H1 (cell line): ENCODE measurements around the gene GFY. TPM values are rescaled to one million over a fixed set of nuclear protein-coding genes. Genes with fewer than 3 reads are reported as not detected.

Experiments used
- CTCF ChIA-PET: fragments of 300-600 bp; sonication (Branson Sonifier 250); formaldehyde crosslinking; loops from one replicate; lab custom pipeline; 2021; ENCODE audit not compliant: partially characterized antibody; lab: Charles Lee
- POLR2A ChIA-PET: fragments of 300-600 bp; sonication (Branson Sonifier 250); formaldehyde crosslinking; loops from one replicate; lab custom pipeline; 2021; ENCODE audit warnings: inconsistent platforms; ENCODE audit not compliant: partially characterized antibody; lab: Charles Lee
- DNase-seq, 2 experiments: peaks; one replicate each; pipeline versions ENCODE4 v3.0.0 to v3.0.0-alpha.2; 2010 to 2022; ENCODE audit warnings: low spot score in 2 of 2, low read depth in 1 of 2, mixed read lengths in 1 of 2
- FAIRE-seq: peaks from 2 replicates; lab custom pipeline; 2011; peaks lifted over from hg19 to GRCh38; lab: Jason Lieb, UNC
- H2AFZ ChIP-seq: 2 replicates; pipeline ENCODE4 v1.8.1; 2012; ENCODE audit warnings: low read length, inconsistent platforms
- H2AK5ac ChIP-seq: 2 replicates; pipeline ENCODE4 v1.6.1; 2013; ENCODE audit warnings: low read depth, low read length
- H2BK120ac ChIP-seq: replicated peaks from 2 replicates; pipeline ENCODE3; 2013; ENCODE audit warnings: low read depth, low read length, inconsistent platforms
- H2BK12ac ChIP-seq: 2 replicates; pipeline ENCODE4 v1.6.1; 2013; ENCODE audit warnings: low read depth, low read length
- H2BK15ac ChIP-seq: 2 replicates; pipeline ENCODE4 v1.6.1; 2013; ENCODE audit warnings: low read length
- H2BK20ac ChIP-seq: 2 replicates; pipeline ENCODE4 v1.6.1; 2013; ENCODE audit warnings: low read length
- H2BK5ac ChIP-seq: 2 replicates; pipeline ENCODE4 v1.6.1; 2013; ENCODE audit warnings: low read depth, low read length
- H3K14ac ChIP-seq: 2 replicates; pipeline ENCODE4 v1.6.1; 2013; ENCODE audit warnings: inconsistent platforms; ENCODE audit not compliant: insufficient read length
- H3K18ac ChIP-seq: 2 replicates; pipeline ENCODE4 v1.6.1; 2013; ENCODE audit warnings: low read length; ENCODE audit errors: extremely low read depth
- H3K23ac ChIP-seq: 2 replicates; pipeline ENCODE4 v1.6.1; 2013; ENCODE audit warnings: inconsistent platforms; ENCODE audit not compliant: insufficient read length
- H3K23me2 ChIP-seq: 2 replicates; pipeline ENCODE4 v1.6.1; 2013; ENCODE audit warnings: low read depth, low read length
- H3K27ac ChIP-seq: 2 replicates; pipeline ENCODE4 v1.6.1; 2011; ENCODE audit warnings: low read depth, low read length, inconsistent platforms
- H3K27me3 ChIP-seq, 4 experiments: replicated peaks in 1 of 4; 1 replicate in 1 of 4; 2 replicates in 3 of 4; pipeline versions ENCODE4 v1.6.1 to v1.8.1; 2011 to 2013; ENCODE audit warnings: low read length in 3 of 4, mild to moderate bottlenecking in 3 of 4, inconsistent platforms in 2 of 4, mixed read lengths in 2 of 4, moderate library complexity in 1 of 4; ENCODE audit not compliant: control insufficient read depth in 3 of 4, insufficient read depth in 3 of 4; ENCODE audit errors: extremely low read depth in 1 of 4
- H3K36me3 ChIP-seq, 4 experiments: 2 replicates each; pipeline versions ENCODE4 v1.6.1 to v1.8.1; 2011 to 2013; ENCODE audit warnings: mild to moderate bottlenecking in 4 of 4, low read length in 3 of 4, moderate library complexity in 2 of 4, control low read depth in 1 of 4, inconsistent platforms in 1 of 4; ENCODE audit not compliant: insufficient read depth in 4 of 4, control insufficient read depth in 2 of 4
- H3K4ac ChIP-seq: replicated peaks from 2 replicates; pipeline ENCODE3; 2013; ENCODE audit warnings: low read length, low read depth, mixed read lengths, inconsistent platforms; ENCODE audit not compliant: insufficient read length
- H3K4me1 ChIP-seq, 4 experiments: replicated peaks in 1 of 4; 1 replicate in 1 of 4; 2 replicates in 3 of 4; pipeline versions ENCODE4 v1.6.1 to v1.8.1; 2011 to 2013; ENCODE audit warnings: low read length in 3 of 4, inconsistent platforms in 2 of 4, mixed read lengths in 1 of 4; ENCODE audit not compliant: insufficient read depth in 4 of 4, control insufficient read depth in 3 of 4
- H3K4me2 ChIP-seq, 2 experiments: 2 replicates each; pipeline versions ENCODE4 v1.6.1 to v1.8.1; 2011 to 2013; ENCODE audit warnings: low read depth in 2 of 2, low read length in 2 of 2, control low read depth in 1 of 2, inconsistent platforms in 1 of 2, mild to moderate bottlenecking in 1 of 2; ENCODE audit not compliant: insufficient read depth in 1 of 2
- H3K4me3 ChIP-seq, 4 experiments: fragments of 200-600, 300-600 bp in 1 of 4; sonication (generic), shearing (Covaris generic), sonication (Bioruptor Twin) in 1 of 4; 2 replicates each; pipeline versions ENCODE4 v1.5.1 to v1.8.1; 2011 to 2016; ENCODE audit warnings: low read length in 4 of 4, low read depth in 3 of 4, control low read depth in 2 of 4, inconsistent platforms in 2 of 4, mild to moderate bottlenecking in 2 of 4, mixed read lengths in 1 of 4, moderate library complexity in 1 of 4; ENCODE audit not compliant: insufficient read depth in 2 of 4; ENCODE audit errors: extremely low read depth in 1 of 4
- H3K56ac ChIP-seq: replicated peaks from 2 replicates; pipeline ENCODE3; 2013; ENCODE audit warnings: low read depth, mild to moderate bottlenecking, mixed read lengths, low read length, inconsistent platforms; ENCODE audit not compliant: insufficient read length
- H3K79me1 ChIP-seq: 2 replicates; pipeline ENCODE4 v1.6.1; 2013; ENCODE audit warnings: low read depth, low read length, control low read depth
- H3K79me2 ChIP-seq, 2 experiments: 2 replicates each; pipeline versions ENCODE4 v1.6.1 to v1.8.1; 2012 to 2013; ENCODE audit warnings: low read length in 2 of 2, mild to moderate bottlenecking in 2 of 2, inconsistent platforms in 1 of 2; ENCODE audit not compliant: insufficient read depth in 2 of 2, control insufficient read depth in 1 of 2
- H3K9ac ChIP-seq, 4 experiments: replicated peaks in 1 of 4; 1 replicate in 1 of 4; 2 replicates in 3 of 4; pipeline versions ENCODE4 v1.6.1 to v1.8.1; 2011 to 2013; ENCODE audit warnings: low read depth in 3 of 4, low read length in 3 of 4, control low read depth in 2 of 4, mild to moderate bottlenecking in 2 of 4, moderate library complexity in 2 of 4, inconsistent platforms in 1 of 4; ENCODE audit errors: extremely low read depth in 1 of 4
- H3K9me3 ChIP-seq, 2 experiments: 2 replicates each; pipeline versions ENCODE4 v1.6.1 to v1.8.1; 2012 to 2013; ENCODE audit warnings: mild to moderate bottlenecking in 2 of 2, moderate library complexity in 2 of 2, control low read depth in 1 of 2, inconsistent platforms in 1 of 2, low read depth in 1 of 2, low read length in 1 of 2, mixed read lengths in 1 of 2; ENCODE audit not compliant: insufficient read depth in 2 of 2
- H4K20me1 ChIP-seq, 2 experiments: replicated peaks in 1 of 2; 2 replicates each; pipeline versions ENCODE3 to v1.8.1; 2011 to 2013; ENCODE audit warnings: inconsistent platforms in 2 of 2, low read length in 2 of 2, mild to moderate bottlenecking in 1 of 2; ENCODE audit not compliant: insufficient read depth in 2 of 2, control insufficient read depth in 1 of 2
- H4K5ac ChIP-seq: 2 replicates; pipeline ENCODE4 v1.6.1; 2013; ENCODE audit warnings: low read length, low read depth, mixed read lengths, inconsistent platforms; ENCODE audit not compliant: insufficient read length
- H4K8ac ChIP-seq: 2 replicates; pipeline ENCODE4 v1.8.0; 2013; ENCODE audit warnings: mild to moderate bottlenecking, moderate library complexity, low read length, inconsistent platforms; ENCODE audit not compliant: insufficient read depth; ENCODE audit errors: extremely low read depth
- H4K91ac ChIP-seq: replicated peaks from 2 replicates; pipeline ENCODE3; 2013; ENCODE audit warnings: low read length, mixed read lengths, inconsistent platforms; ENCODE audit not compliant: insufficient read length
- BACH1 ChIP-seq: IDR thresholded peaks from 2 replicates; pipeline ENCODE4 v1.6.1; 2012; ENCODE audit warnings: low read length, improper control_type of control experiment
- CEBPB ChIP-seq: IDR thresholded peaks from 2 replicates; pipeline ENCODE4 v1.6.1; 2012; ENCODE audit warnings: low read depth, low read length
- HDAC6 ChIP-seq: IDR thresholded peaks from one replicate; pipeline ENCODE4 v1.7.1; 2012; ENCODE audit warnings: low read depth, mild to moderate bottlenecking, inconsistent platforms, low read length, moderate library complexity
- NRF1 ChIP-seq: IDR thresholded peaks from 2 replicates; pipeline ENCODE4 v1.6.1; 2011; ENCODE audit warnings: mild to moderate bottlenecking, low read depth, low read length, improper control_type of control experiment
- WGBS, 2 experiments: shearing (Covaris generic) in 1 of 2; methylation state at CpG; one replicate each; pipeline versions ENCODE4 v1.1.6 to v1.1.7; 2013 to 2015; ENCODE audit warnings: low lambda C conversion rate in 2 of 2, mixed read lengths in 2 of 2, inconsistent platforms in 1 of 2, low coverage in 1 of 2, missing lambda C conversion rate in 1 of 2; ENCODE audit not compliant: insufficient replicate concordance in 2 of 2, insufficient coverage in 1 of 2, insufficient read length in 1 of 2; ENCODE audit errors: extremely low coverage in 1 of 2, missing lambda C conversion rate in 1 of 2; 5-methylcytosine and 5-hydroxymethylcytosine counted together
- polyA plus RNA-seq, 7 experiments: library from polyadenylated mRNA; depleted of rRNA in 3 of 7; stranded (reverse) in 5 of 7; unstranded in 2 of 7; fragments of >200 nt in 5 of 7; fragments of 200-250 nt in 2 of 7; gene quantifications; 1 replicate in 5 of 7; 2 replicates in 1 of 7; 4 replicates in 1 of 7; pipeline versions ENCODE4 v1.2.1 to v1.2.3, GENCODE V29; 2011 to 2013; ENCODE audit warnings: missing spikeins in 2 of 7, mixed read lengths in 2 of 7
- total RNA-seq: library from RNA; stranded (reverse); fragmentation: NEBNext Ultra II Directional; extraction: Animal tissue kit (Norgen Biotek cat#: 25700); gene quantifications from 2 replicates; pipeline ENCODE4 v1.2.1, GENCODE V29; 2021

Gene GFY
- total and polyA plus RNA-seq, 2 of the 8 experiments (the other 6 are each of a cell fraction or from before 2014, with no cell fraction given) = 0.68 to 0.93 TPM

DNA sequence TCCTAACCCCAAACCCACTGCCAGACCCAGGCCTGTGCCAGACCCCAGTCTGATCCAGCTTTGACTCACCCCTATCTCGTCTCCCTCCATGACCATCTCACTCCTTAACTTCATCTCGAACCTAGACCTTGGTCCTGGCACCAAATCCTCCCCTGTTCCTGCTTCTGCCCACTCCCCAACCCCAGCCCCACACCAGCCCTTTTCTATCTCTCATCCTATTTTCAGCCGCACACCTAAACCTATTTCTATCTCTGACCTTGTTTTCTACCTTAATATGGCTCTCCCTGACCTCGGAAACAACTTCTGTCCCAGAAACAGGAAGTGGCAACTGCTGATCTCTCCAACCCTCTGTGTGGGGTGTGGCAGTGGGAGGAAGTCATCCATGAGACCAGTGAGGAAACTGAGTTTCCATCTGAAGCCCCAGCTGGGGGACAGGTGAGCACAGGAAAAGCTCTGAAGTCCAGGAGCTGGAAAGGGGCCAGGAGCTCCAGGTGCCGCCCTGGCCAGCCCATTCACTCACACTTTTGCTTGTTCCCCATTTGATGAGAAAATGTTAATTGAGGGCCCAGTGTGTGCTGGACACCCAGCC is 15.7 kb upstream of the GFY start:
- 97% methylated on average over 5 of the region's 5 CpGs; no CpG with 5 or more reads in 1 of the 2 experiments for WGBS, 2 experiments
- peak overlapping the region; percentile 39 for H4K91ac ChIP-seq
- ChIA-PET CTCF (interaction anchor here (0.6 to 14.7 kb wide), 6 partner anchors 8 to 302 kb away, joined by 3 to 291 read pairs (median 4); no protein-coding TSS in a partner anchor), POLR2A (interaction anchor here (0.8 to 3.3 kb wide), 4 partner anchors 17 to 70 kb away, joined by 3 to 13 read pairs (median 4); partner anchors contain the start of gene GFY)
- no peaks in the 10 kb centered on the region for H3K79me2 ChIP-seq
- TF ChIP-seq BACH1 = no peak
- TF ChIP-seq CEBPB = no peak
- no peak for TF ChIP-seq HDAC6
- no peak for TF ChIP-seq NRF1
- H3K4ac ChIP-seq = no peak overlapping the region
- H3K18ac ChIP-seq = no peak overlapping the region
- no peak overlapping the region for H2BK5ac ChIP-seq
- no peak overlapping the region for H3K4me2 ChIP-seq
- no peaks in the 10 kb centered on the region for H4K20me1 ChIP-seq
- FAIRE-seq (no peak), DNase-seq (no peak)
- no peak overlapping the region; the same call in 1 of the 2 replicates for H4K8ac ChIP-seq
- H3K36me3 ChIP-seq = no peaks in the 10 kb centered on the region
- no peak overlapping the region for H3K4me3 ChIP-seq
- H3K14ac ChIP-seq = no peak overlapping the region
- no peak overlapping the region for H4K5ac ChIP-seq
- no peaks in the 10 kb centered on the region for H3K9me3 ChIP-seq
- 0 out of 2 replicates have a peak overlapping the region, but pooled peaks have one; percentile 48 for H2BK20ac ChIP-seq
- no peak overlapping the region for H3K9ac ChIP-seq
- no peak overlapping the region for H2AFZ ChIP-seq
- no peak overlapping the region for H3K27ac ChIP-seq
- 0 out of 2 replicates have a peak overlapping the region, but pooled peaks have one; percentile 68 for H2BK12ac ChIP-seq
- no peak overlapping the region for H2BK120ac ChIP-seq
- no peaks in the 10 kb centered on the region for H3K79me1 ChIP-seq
- H3K56ac ChIP-seq = no peak overlapping the region
- no peak overlapping the region for H2BK15ac ChIP-seq
- H3K27me3 ChIP-seq = no peaks in the 10 kb centered on the region
- H2AK5ac ChIP-seq = no peak overlapping the region
- H3K4me1 ChIP-seq = peaks cover 0 to 5% (median 0%) of the 10 kb centered on the region in 4 experiments; a peak in 1 of 7 replicates
- no peaks in the 10 kb centered on the region for H3K23me2 ChIP-seq
- H3K23ac ChIP-seq = no peak overlapping the region
